Measurements from ENCODE around the gene HPSE2.
A peak's percentile ranks its signal among the peaks of the same experiment; 100 is the strongest.
"Not testable (repeated sequence)": the region's sequence is repeated elsewhere in the genome, so short reads cannot be mapped to it uniquely, and the experiment has no call there.

The HPSE2 gene

GRCh38 chr10:99002392-99002791 lies 233.3 kb downstream of the HPSE2 start:
- no peak for DNase-seq

- DNase-seq = no peak
Measured at GRCh38 chr10:98997596-98997995, 238.1 kb downstream of the HPSE2 start.

- no peak for DNase-seq
Measured at GRCh38 chr10:98994030-98994429, 241.6 kb downstream of the HPSE2 start.

GRCh38 chr10:98983751-98984150 lies 251.9 kb downstream of the HPSE2 start:
- DNase-seq = not testable (repeated sequence)

- DNase-seq = no peak
Measured at GRCh38 chr10:98980353-98980752, 255.3 kb downstream of the HPSE2 start.

- DNase-seq = no peak
Measured at GRCh38 chr10:98971464-98971863, 264.2 kb downstream of the HPSE2 start.

GRCh38 chr10:98967601-98968000 lies 268.1 kb downstream of the HPSE2 start:
- DNase-seq = no peak

GRCh38 chr10:98963608-98964007 lies 272.0 kb downstream of the HPSE2 start:
- DNase-seq = no peak

GRCh38 chr10:98959379-98959778 lies 276.3 kb downstream of the HPSE2 start:
- DNase-seq = no peak

GRCh38 chr10:98957801-98958200 lies 277.9 kb downstream of the HPSE2 start:
- no peak for DNase-seq

- DNase-seq = no peak
Measured at GRCh38 chr10:98956576-98957260, 278.9 kb downstream of the HPSE2 start.

GRCh38 chr10:98953251-98953650 lies 282.4 kb downstream of the HPSE2 start:
- DNase-seq = no peak

- no peak for DNase-seq
Measured at GRCh38 chr10:98951269-98952000, 284.2 kb downstream of the HPSE2 start.

GRCh38 chr10:98950106-98950505 lies 285.5 kb downstream of the HPSE2 start:
- no peak for DNase-seq

GRCh38 chr10:98949306-98949705 lies 286.3 kb downstream of the HPSE2 start:
- no peak for DNase-seq

- DNase-seq = no peak
Measured at GRCh38 chr10:98943681-98944080, 292.0 kb downstream of the HPSE2 start.

- no peak for DNase-seq
Measured at GRCh38 chr10:98929709-98930108, 305.9 kb downstream of the HPSE2 start.

- no peak for DNase-seq
Measured at GRCh38 chr10:98925651-98926050, 310.0 kb downstream of the HPSE2 start.

- DNase-seq = peak; percentile 37
Measured at GRCh38 chr10:98924526-98924925, 311.1 kb downstream of the HPSE2 start.

- DNase-seq = no peak
Measured at GRCh38 chr10:98921316-98921715, 314.3 kb downstream of the HPSE2 start.

- DNase-seq = no peak
Measured at GRCh38 chr10:98920807-98921206, 314.8 kb downstream of the HPSE2 start.

- no peak for DNase-seq
Measured at GRCh38 chr10:98920360-98920759, 315.3 kb downstream of the HPSE2 start.

- no peak for DNase-seq
Measured at GRCh38 chr10:98919899-98920298, 315.8 kb downstream of the HPSE2 start.

- DNase-seq = no peak
Measured at GRCh38 chr10:98917828-98918227, 317.8 kb downstream of the HPSE2 start.

Data from NCI-H1694 treated with DMSO at 0.1 percent for 48 hours (cell line).